HG02623 (cell line): Measurements from ENCODE around the gene FBLN1.
"Not testable (repeated sequence)": the region's sequence is repeated elsewhere in the genome, so short reads cannot be mapped to it uniquely, and the experiment has no call there.

Experiments used
- ATAC-seq: cut with Tn5 transposase; IDR thresholded peaks from one replicate; pipeline ENCODE4 v1.9.1; 2021; ENCODE audit warnings: moderate library complexity; ENCODE audit not compliant: unreplicated experiment

The FBLN1 gene, protein sequence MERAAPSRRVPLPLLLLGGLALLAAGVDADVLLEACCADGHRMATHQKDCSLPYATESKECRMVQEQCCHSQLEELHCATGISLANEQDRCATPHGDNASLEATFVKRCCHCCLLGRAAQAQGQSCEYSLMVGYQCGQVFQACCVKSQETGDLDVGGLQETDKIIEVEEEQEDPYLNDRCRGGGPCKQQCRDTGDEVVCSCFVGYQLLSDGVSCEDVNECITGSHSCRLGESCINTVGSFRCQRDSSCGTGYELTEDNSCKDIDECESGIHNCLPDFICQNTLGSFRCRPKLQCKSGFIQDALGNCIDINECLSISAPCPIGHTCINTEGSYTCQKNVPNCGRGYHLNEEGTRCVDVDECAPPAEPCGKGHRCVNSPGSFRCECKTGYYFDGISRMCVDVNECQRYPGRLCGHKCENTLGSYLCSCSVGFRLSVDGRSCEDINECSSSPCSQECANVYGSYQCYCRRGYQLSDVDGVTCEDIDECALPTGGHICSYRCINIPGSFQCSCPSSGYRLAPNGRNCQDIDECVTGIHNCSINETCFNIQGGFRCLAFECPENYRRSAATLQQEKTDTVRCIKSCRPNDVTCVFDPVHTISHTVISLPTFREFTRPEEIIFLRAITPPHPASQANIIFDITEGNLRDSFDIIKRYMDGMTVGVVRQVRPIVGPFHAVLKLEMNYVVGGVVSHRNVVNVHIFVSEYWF

DNA sequence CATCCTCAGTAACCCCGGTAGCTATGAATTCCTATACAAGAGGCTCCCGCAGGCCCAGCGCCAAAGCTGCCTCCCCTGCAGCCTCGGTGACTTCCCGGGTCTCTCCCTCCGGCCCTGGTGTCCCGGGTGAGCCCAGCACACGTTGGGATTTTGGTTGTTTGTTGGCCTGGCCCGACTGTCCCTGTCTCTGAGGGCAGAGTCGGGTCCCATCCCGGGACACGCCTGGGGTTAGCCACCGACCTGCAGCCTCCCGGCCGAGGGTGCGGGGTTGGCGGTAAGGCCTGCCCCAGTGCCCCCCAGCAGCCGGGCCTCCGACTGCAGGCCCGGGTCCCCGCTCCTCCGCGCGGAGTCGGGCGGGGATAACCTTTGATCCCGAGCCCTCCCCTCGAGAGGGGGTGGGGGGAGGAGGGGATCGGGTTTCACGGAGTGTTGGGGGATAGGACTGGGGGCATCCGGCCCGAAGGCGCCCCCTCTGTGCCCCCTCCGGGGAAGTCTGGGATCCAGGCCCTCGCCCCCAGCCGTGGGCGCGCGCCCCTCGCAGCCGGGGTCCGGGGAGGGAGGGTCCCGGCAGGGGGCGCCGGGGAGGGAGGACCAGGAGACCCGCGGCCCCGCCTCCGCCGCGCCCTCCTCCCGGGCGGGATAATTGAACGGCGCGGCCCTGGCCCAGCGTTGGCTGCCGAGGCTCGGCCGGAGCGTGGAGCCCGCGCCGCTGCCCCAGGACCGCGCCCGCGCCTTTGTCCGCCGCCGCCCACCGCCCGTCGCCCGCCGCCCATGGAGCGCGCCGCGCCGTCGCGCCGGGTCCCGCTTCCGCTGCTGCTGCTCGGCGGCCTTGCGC, at the start of gene FBLN1:
Gene FBLN1 (plus strand): TSS at position 669 of the 835 bp plus-strand sequence. CDS start 103 bp downstream, at position 772.
- ATAC-seq, result no peak

DNA sequence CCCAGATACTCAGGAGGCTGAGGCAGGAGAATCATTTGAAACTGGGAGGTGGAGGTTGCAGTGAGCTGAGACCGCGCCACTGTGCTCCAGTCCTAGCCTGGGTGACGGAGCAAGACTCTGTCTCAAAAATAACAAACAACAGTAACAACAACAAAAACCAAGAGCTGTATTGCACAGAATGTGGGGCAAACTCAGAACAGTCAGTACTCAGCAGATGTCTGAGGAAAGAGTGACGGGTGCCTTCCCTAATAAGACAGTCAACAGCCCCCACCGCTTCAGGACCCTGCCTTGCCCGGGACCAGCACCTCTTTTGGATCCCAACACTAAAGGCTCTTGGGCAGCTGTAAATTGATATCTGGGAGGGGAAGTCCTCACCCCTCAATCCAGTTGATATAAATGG, 48.9 kb upstream of the FBLN1 start:
- ATAC-seq, result no peak

DNA sequence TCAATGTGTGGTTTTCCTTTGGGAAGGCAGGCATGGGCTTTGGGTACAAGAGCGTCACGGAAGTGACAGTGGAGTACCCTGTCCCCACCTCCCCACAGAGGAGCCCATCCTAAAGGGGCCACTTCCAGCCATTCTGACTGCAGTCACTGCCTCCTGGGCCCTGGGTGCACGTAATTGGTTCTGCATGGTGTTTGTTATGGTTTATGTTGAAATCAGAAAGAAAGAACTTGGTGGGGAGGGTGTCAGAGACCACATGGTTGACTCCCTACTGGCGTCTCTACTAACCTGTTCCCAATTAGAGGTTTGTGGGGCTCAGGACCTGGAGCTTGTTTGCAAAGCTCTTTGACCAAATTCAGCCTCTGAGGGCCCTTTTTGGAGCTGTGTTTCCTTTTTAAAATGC, 48.4 kb upstream of the FBLN1 start:
- ATAC-seq, result no peak

GRCh38 chr22:45455212-45455611, 47.5 kb upstream of the FBLN1 start:
- ATAC-seq, result no peak

DNA sequence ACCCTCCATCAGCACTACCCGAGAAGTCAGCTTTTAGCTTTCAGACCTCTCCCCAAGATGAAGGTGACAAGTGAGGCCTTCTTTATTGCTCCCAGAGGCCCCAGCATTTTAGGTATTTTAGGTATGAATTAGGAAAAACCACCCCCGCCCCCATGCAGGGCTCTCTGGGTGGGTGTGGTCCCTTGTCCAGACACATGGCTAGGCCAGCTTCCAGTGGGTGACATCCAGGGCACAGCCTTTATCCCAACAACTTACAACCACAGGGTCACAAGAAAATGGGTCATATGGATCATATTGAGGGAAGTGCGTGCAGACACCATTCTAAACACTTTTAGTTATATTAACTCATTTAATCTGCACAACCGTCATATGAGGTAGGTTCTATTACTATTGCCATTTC, 47.1 kb upstream of the FBLN1 start:
- no peak for ATAC-seq

DNA sequence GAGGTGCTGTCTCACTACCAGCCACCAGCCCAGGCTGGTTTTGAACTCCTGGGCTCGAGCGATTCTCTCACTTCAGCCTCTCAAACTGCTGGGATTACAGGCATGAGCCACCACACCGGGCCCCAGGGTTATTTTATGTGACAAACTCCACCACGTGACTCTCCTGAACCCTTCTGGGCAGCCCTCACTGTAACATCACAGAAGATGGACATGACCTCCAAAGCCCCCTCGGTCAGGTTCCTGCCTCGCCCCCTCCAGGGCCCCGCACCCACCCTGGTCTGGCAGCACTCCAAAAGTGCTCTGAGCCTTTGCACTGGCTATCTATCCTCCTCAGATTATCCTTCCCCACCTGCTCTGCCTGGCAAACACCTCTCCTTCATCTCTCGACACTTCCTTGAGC, 45.9 kb upstream of the FBLN1 start:
- no peak for ATAC-seq

GRCh38 chr22:45458532-45458931, 44.2 kb upstream of the FBLN1 start:
- no peak for ATAC-seq

DNA sequence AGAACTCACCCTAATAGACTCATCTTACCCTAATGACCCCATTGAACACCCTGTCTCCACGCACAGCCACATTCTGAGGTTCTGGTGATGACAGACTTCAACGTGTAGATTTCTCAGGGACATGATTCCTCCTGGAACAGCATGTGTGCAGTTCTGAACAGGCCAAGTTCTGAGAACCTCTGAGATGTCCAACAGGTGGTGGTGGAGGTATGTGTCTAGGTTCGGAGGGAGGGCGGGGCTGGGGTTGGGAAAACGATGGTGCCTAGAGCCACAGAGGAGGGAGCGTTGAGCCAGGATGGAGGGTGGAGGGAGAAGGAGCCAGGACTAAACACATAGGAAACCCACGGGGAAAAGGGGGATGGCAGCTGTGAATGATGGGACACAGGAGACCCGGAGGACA, 43.4 kb upstream of the FBLN1 start:
- ATAC-seq, result no peak

DNA sequence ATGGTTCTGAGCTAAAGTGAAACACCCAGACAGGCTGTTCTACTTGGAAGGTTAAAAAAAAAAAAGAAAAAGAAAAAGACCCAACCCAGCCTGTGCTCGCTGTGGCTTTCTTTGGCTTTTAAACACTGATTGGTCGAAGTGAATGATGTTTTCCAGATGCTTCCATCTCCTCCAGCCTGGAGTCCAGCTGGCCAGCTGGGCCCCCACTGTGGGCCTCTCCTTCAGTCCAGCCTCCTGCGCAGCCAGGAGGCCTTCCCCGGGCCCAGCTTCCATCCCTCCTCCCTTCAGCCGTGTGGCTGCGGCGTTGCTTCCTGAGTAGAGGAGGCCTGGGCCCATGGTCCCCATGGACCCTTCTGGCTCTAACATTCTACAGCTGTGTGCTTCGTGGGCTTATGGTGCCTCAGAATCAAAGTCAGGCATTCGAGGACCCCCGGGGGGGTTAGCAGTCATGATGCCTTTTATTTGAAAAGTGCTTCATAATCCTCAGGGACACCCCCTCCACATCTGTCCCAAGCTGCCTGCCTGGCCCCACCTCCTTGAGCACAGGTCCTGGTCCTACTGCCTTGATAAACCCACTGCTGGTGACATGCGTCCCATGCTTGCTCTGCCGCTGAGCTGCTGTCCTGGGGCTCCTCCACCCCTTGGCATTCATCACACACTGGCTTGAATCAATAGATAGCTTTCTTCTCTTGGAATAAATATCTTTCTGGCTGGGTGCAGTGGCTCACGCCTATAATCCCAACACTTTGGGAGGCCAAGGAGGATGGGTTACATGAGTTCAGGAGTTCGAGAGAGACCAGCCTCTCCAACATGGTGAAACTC, 42.2 kb upstream of the FBLN1 start:
- ATAC-seq, result no peak

- no peak for ATAC-seq
Measured at GRCh38 chr22:45462034-45462655, 40.5 kb upstream of the FBLN1 start.

- ATAC-seq, result not testable (repeated sequence)
Measured at GRCh38 chr22:45463691-45464090, 39.0 kb upstream of the FBLN1 start.

DNA sequence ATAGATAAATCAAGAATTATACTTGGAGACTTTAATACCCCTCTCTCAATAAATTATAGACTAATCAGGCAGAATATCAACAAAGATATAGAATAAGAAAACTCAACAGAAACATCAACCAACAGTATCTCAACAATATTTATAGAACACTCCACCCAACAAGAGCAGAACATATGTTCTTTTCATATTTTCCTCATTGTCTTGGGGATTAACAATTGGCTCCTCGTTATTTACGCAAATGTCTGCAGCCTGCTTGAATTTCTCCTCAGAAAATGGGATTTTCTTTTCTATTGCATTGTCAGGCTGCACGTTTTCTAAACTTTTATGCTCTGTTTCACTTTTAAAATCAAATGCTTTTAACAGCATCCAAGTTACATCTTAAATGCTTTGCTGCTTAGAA, 37.0 kb upstream of the FBLN1 start:
- no peak for ATAC-seq

GRCh38 chr22:45468872-45469271, 33.8 kb upstream of the FBLN1 start:
- no peak for ATAC-seq

DNA sequence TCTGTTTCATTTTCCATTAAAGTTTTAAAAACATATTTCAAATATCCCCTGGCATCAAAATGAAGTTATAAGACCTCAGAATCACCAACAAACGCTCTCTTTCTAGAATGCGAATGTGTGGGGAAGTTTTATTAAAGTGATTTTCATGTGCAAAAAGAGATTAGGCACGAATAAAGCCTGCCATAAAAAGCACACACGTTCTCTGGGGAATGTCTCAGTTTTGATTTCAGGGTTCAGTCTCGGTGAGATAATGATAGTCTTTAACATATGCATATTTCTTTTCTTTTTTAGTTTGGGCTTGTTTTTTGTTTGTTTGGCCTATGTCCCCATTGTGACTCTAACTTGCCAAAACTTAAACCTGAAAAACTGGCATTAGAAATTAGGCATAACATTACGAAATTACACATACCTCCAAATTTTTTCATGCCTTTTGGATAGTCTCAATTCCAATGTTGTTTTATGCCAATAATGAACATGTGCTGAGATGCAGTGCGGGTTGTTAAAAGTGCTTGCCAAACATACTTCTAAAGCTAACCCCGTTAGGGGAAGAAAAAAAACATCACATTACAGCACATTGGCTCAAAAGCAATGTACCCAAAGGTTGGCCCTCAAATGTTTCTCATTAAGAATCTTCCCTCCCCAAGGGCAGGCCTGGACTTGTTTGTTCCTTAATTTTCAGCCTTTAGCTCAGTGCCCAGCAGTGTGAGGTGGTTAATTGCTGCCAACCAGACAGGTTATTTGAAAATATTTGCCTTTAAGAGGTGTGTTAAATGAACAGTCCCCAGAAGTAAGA, 33.2 kb upstream of the FBLN1 start:
- no peak for ATAC-seq

DNA sequence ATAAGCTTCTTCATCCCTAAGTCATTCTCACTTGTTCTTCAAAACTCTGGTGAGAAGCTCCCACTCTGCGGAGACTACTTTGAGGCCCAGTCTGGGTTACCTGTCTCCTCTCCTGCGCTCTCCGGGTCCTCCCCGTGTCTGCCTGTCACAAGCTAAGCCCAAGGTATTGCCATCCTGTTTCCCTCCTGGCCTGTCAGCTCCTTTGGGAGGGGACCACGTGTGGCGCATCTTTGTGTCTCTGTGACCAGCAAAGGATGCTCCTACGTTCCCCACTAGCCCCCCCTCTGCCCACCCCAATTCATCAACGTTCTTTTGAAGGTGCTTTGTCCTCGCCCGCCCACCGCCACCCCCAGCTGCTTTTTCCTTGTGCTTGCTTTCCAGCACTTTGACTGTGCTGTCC, 31.8 kb upstream of the FBLN1 start:
- ATAC-seq, result no peak

GRCh38 chr22:45472426-45472825, 30.3 kb upstream of the FBLN1 start:
- ATAC-seq, result no peak

- ATAC-seq, result no peak
Measured at GRCh38 chr22:45473626-45474237, 29.0 kb upstream of the FBLN1 start.

GRCh38 chr22:45475063-45475747, 27.5 kb upstream of the FBLN1 start:
- no peak for ATAC-seq
